Measurements from ENCODE around the gene ST6GAL2.

ST6GAL2 gene

GRCh38 chr2:106781196-106781595, 104.8 kb downstream of the ST6GAL2 start:
- no peak overlapping the region for H3K9ac ChIP-seq (ENCODE audit: low read length)
- H3K9me3 ChIP-seq (ENCODE audit: control insufficient read depth, low read length) = peaks cover 5% of the 10 kb centered on the region
- no peaks in the 10 kb centered on the region for H3K4me1 ChIP-seq (ENCODE audit: control insufficient read depth, insufficient read depth, low read length)
- no peaks in the 10 kb centered on the region for H3K36me3 ChIP-seq (ENCODE audit: control insufficient read depth, insufficient read depth, low read length, severe bottlenecking)
- DNase-seq (ENCODE audit: low read depth) = no peak
- H3K4me3 ChIP-seq (ENCODE audit: low read length) = no peak overlapping the region
- H3K27me3 ChIP-seq (replicated peaks; ENCODE audit: control insufficient read depth, insufficient read depth, low read length) = no peaks in the 10 kb centered on the region

GRCh38 chr2:106771811-106772210, 114.2 kb downstream of the ST6GAL2 start:
- Histone ChIP-seq H3K36me3 (ENCODE audit: control insufficient read depth, insufficient read depth, low read length, severe bottlenecking) (no peaks in the 10 kb centered on the region), H3K9ac (ENCODE audit: low read length) (no peak overlapping the region), H3K4me1 (ENCODE audit: control insufficient read depth, insufficient read depth, low read length) (no peaks in the 10 kb centered on the region), H3K9me3 (ENCODE audit: control insufficient read depth, low read length) (no peaks in the 10 kb centered on the region), H3K27me3 (replicated peaks; ENCODE audit: control insufficient read depth, insufficient read depth, low read length) (no peaks in the 10 kb centered on the region), H3K4me3 (ENCODE audit: low read length) (no peak overlapping the region)
- DNase-seq (ENCODE audit: low read depth) = no peak

- Histone ChIP-seq H3K36me3 (ENCODE audit: control insufficient read depth, insufficient read depth, low read length, severe bottlenecking) (no peaks in the 10 kb centered on the region), H3K4me3 (ENCODE audit: low read length) (no peak overlapping the region), H3K9ac (ENCODE audit: low read length) (no peak overlapping the region), H3K9me3 (ENCODE audit: control insufficient read depth, low read length) (peaks cover 1% of the 10 kb centered on the region), H3K4me1 (ENCODE audit: control insufficient read depth, insufficient read depth, low read length) (no peaks in the 10 kb centered on the region), H3K27me3 (replicated peaks; ENCODE audit: control insufficient read depth, insufficient read depth, low read length) (no peaks in the 10 kb centered on the region)
- DNase-seq (ENCODE audit: low read depth) = no peak
Measured at GRCh38 chr2:106770986-106771385, 115.0 kb downstream of the ST6GAL2 start.

- H3K9me3 ChIP-seq (ENCODE audit: control insufficient read depth, low read length) = peaks cover 7% of the 10 kb centered on the region
- H3K4me1 ChIP-seq (ENCODE audit: control insufficient read depth, insufficient read depth, low read length) = no peaks in the 10 kb centered on the region
Measured at GRCh38 chr2:106764614-106765013, 121.4 kb downstream of the ST6GAL2 start.

GRCh38 chr2:106759966-106760365, 126.0 kb downstream of the ST6GAL2 start:
- Histone ChIP-seq H3K9me3 (ENCODE audit: control insufficient read depth, low read length) (peaks cover 4% of the 10 kb centered on the region), H3K36me3 (ENCODE audit: control insufficient read depth, insufficient read depth, low read length, severe bottlenecking) (no peaks in the 10 kb centered on the region), H3K9ac (ENCODE audit: low read length) (no peak overlapping the region), H3K27me3 (replicated peaks; ENCODE audit: control insufficient read depth, insufficient read depth, low read length) (no peaks in the 10 kb centered on the region), H3K4me3 (ENCODE audit: low read length) (no peak overlapping the region), H3K4me1 (ENCODE audit: control insufficient read depth, insufficient read depth, low read length) (no peaks in the 10 kb centered on the region)
- no peak for DNase-seq (ENCODE audit: low read depth)

More at GRCh38 chr2:106764614-106765013, 121.4 kb downstream of the ST6GAL2 start:
- no peak for DNase-seq (ENCODE audit: low read depth)
- Histone ChIP-seq H3K27me3 (replicated peaks; ENCODE audit: control insufficient read depth, insufficient read depth, low read length) (no peaks in the 10 kb centered on the region), H3K4me3 (ENCODE audit: low read length) (no peak overlapping the region), H3K9ac (ENCODE audit: low read length) (no peak overlapping the region), H3K36me3 (ENCODE audit: control insufficient read depth, insufficient read depth, low read length, severe bottlenecking) (no peaks in the 10 kb centered on the region)

- no peaks in the 10 kb centered on the region for H3K27me3 ChIP-seq (replicated peaks; ENCODE audit: control insufficient read depth, insufficient read depth, low read length)
- no peak overlapping the region for H3K9ac ChIP-seq (ENCODE audit: low read length)
- H3K4me1 ChIP-seq (ENCODE audit: control insufficient read depth, insufficient read depth, low read length) = no peaks in the 10 kb centered on the region
- H3K4me3 ChIP-seq (ENCODE audit: low read length) = no peak overlapping the region
- peaks cover 4% of the 10 kb centered on the region for H3K9me3 ChIP-seq (ENCODE audit: control insufficient read depth, low read length)
- no peaks in the 10 kb centered on the region for H3K36me3 ChIP-seq (ENCODE audit: control insufficient read depth, insufficient read depth, low read length, severe bottlenecking)
- DNase-seq (ENCODE audit: low read depth) = no peak
Measured at GRCh38 chr2:106758901-106759497, 127.0 kb downstream of the ST6GAL2 start.

Measured in adipocyte (in vitro differentiated cells).